HEK293T (cell line): ENCODE measurements around the gene TBK1.

Experiments
- CTBP1 ChIP-seq: fragments of 450-650 bp; IDR thresholded peaks from 2 replicates; pipeline ENCODE4 v1.6.1; 2016; ENCODE audit warnings: borderline replicate concordance
- FOXA1 ChIP-seq: fragments of 450-650 bp; IDR thresholded peaks from 2 replicates; pipeline ENCODE4 v1.6.1; 2016; ENCODE audit warnings: mild to moderate bottlenecking
- FOXK2 ChIP-seq: fragments of 450-650 bp; IDR thresholded peaks from 2 replicates; pipeline ENCODE4 v1.6.1; 2016; ENCODE audit warnings: mild to moderate bottlenecking
- NFRKB ChIP-seq: fragments of 450-650 bp; IDR thresholded peaks from 2 replicates; pipeline ENCODE4 v1.6.1; 2016; ENCODE audit warnings: mild to moderate bottlenecking, moderate library complexity
- SP1 ChIP-seq: fragments of 450-650 bp; IDR thresholded peaks from 2 replicates; pipeline ENCODE4 v1.6.1; 2017
- SUZ12 ChIP-seq: fragments of 450-650 bp; IDR thresholded peaks from 2 replicates; pipeline ENCODE4 v1.6.1; 2016; ENCODE audit warnings: mild to moderate bottlenecking
- TF ChIP-seq, protein P1 (sequence below): fragments of 450-650 bp; IDR thresholded peaks from 2 replicates; pipeline ENCODE4 v1.6.1; 2016

DNA sequence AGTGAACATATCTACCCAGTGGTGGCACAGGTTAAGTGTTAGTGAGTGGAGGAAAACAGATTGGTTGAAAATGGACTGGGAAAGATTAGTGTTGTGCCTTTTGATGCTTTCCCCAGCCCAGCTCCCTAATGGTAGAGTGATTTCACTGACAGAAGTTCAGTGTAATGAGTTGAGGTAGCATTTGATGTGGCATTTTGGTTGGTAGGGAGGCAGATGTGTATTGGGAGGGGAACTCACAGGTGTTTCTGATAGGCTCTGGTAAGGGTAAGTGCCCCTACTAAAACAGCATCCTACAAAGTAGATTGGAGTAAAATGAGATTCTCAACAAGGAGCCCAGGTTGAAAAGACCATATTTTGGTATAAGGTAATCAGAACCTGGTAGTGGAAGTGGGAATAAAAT lies 4.2 kb downstream of the TBK1 start:
- no peak for TF ChIP-seq SP1
- TF ChIP-seq, protein P1, sequence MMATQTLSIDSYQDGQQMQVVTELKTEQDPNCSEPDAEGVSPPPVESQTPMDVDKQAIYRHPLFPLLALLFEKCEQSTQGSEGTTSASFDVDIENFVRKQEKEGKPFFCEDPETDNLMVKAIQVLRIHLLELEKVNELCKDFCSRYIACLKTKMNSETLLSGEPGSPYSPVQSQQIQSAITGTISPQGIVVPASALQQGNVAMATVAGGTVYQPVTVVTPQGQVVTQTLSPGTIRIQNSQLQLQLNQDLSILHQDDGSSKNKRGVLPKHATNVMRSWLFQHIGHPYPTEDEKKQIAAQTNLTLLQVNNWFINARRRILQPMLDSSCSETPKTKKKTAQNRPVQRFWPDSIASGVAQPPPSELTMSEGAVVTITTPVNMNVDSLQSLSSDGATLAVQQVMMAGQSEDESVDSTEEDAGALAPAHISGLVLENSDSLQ: no peak
- no peak for TF ChIP-seq CTBP1
- no peak for TF ChIP-seq NFRKB
- no peak for TF ChIP-seq FOXA1
- no peak for TF ChIP-seq SUZ12
- TF ChIP-seq FOXK2: no peak
